Chondrocyte (in vitro differentiated cells): ENCODE data around the gene IRF1. TPM values are rescaled to one million over a fixed set of nuclear protein-coding genes. Genes with fewer than 3 reads are reported as not detected.
"Not testable (repeated sequence)": the region's sequence is repeated elsewhere in the genome, so short reads cannot be mapped to it uniquely, and the experiment has no call there.

Experiments
- DNase-seq: peaks from one replicate; pipeline ENCODE4 v3.0.0; 2021; ENCODE audit warnings: mixed read lengths, low spot score
- H3K27ac Mint-ChIP-seq: one replicate; pipeline ENCODE4 v1.8.0; 2021; ENCODE audit warnings: mild to moderate bottlenecking, moderate library complexity, mixed read lengths; ENCODE audit not compliant: unreplicated experiment
- H3K27me3 Mint-ChIP-seq: 2 replicates; pipeline ENCODE4 v1.8.0; 2021; ENCODE audit warnings: low read depth, mixed read lengths
- H3K36me3 Mint-ChIP-seq: 2 replicates; pipeline ENCODE4 v1.8.0; 2021; ENCODE audit warnings: low read depth, mixed read lengths
- H3K4me1 Mint-ChIP-seq: 2 replicates; pipeline ENCODE4 v1.8.0; 2021; ENCODE audit warnings: low read depth, mild to moderate bottlenecking, mixed read lengths
- H3K4me3 Mint-ChIP-seq: one replicate; pipeline ENCODE4 v1.8.0; 2021; ENCODE audit warnings: mild to moderate bottlenecking, moderate library complexity, mixed read lengths; ENCODE audit not compliant: unreplicated experiment
- H3K9me3 Mint-ChIP-seq: 2 replicates; pipeline ENCODE4 v1.8.0; 2021; ENCODE audit warnings: low read depth, mixed read lengths
- CTCF ChIP-seq: fragments of 200-600 bp; sonication (generic); IDR thresholded peaks from 2 replicates; pipeline ENCODE4 v1.5.0; 2021; ENCODE audit warnings: antibody characterized with exemption, mild to moderate bottlenecking, moderate library complexity
- total RNA-seq: library from RNA; stranded (reverse); gene quantifications from 3 replicates; pipeline ENCODE4 v1.2.1, GENCODE V29; 2021

The IRF1 gene
- total RNA-seq, 1 donor from 2014 or later: 16.3 TPM

GRCh38 chr5:132528021-132528420 is 37.4 kb upstream of the IRF1 start:
- H3K36me3 Mint-ChIP-seq: no peaks in the 10 kb centered on the region
- no peaks in the 10 kb centered on the region for H3K9me3 Mint-ChIP-seq
- no peak for TF ChIP-seq CTCF
- no peak overlapping the region for H3K4me3 Mint-ChIP-seq
- no peak for DNase-seq
- peaks cover 3% of the 10 kb centered on the region for H3K4me1 Mint-ChIP-seq
- peaks cover 17% of the 10 kb centered on the region for H3K27me3 Mint-ChIP-seq
- no peak overlapping the region for H3K27ac Mint-ChIP-seq

GRCh38 chr5:132526974-132527564 is 36.5 kb upstream of the IRF1 start:
- Mint-ChIP-seq H3K9me3 (no peaks in the 10 kb centered on the region), H3K36me3 (no peaks in the 10 kb centered on the region), H3K4me1 (peaks cover 3% of the 10 kb centered on the region), H3K27me3 (peaks cover 12% of the 10 kb centered on the region), H3K27ac (no peak overlapping the region), H3K4me3 (no peak overlapping the region)
- DNase-seq: no peak
- peak; percentile 47 for TF ChIP-seq CTCF

GRCh38 chr5:132526290-132526973 is 35.9 kb upstream of the IRF1 start:
- peak; percentile 98 for TF ChIP-seq CTCF
- H3K4me1 Mint-ChIP-seq: peaks cover 3% of the 10 kb centered on the region
- peak overlapping the region; percentile 54 for H3K4me3 Mint-ChIP-seq
- peaks cover 6% of the 10 kb centered on the region for H3K27me3 Mint-ChIP-seq
- H3K27ac Mint-ChIP-seq: no peak overlapping the region
- DNase-seq: no peak
- H3K36me3 Mint-ChIP-seq: no peaks in the 10 kb centered on the region
- H3K9me3 Mint-ChIP-seq: no peaks in the 10 kb centered on the region

- no peak for TF ChIP-seq CTCF
- peaks cover 3% of the 10 kb centered on the region for H3K4me1 Mint-ChIP-seq
- no peaks in the 10 kb centered on the region for H3K36me3 Mint-ChIP-seq
- no peak overlapping the region for H3K4me3 Mint-ChIP-seq
- H3K27me3 Mint-ChIP-seq: peaks cover 5% of the 10 kb centered on the region
- H3K27ac Mint-ChIP-seq: no peak overlapping the region
- H3K9me3 Mint-ChIP-seq: no peaks in the 10 kb centered on the region
- no peak for DNase-seq
Observed at GRCh38 chr5:132525299-132525724, 34.7 kb upstream of the IRF1 start.

- not testable (repeated sequence) for H3K27ac Mint-ChIP-seq, H3K4me3 Mint-ChIP-seq, DNase-seq, H3K27me3 Mint-ChIP-seq, H3K36me3 Mint-ChIP-seq, H3K4me1 Mint-ChIP-seq, H3K9me3 Mint-ChIP-seq
Observed at GRCh38 chr5:132524877-132525276, 34.3 kb upstream of the IRF1 start.

- H3K9me3 Mint-ChIP-seq, H3K4me3 Mint-ChIP-seq, H3K4me1 Mint-ChIP-seq, H3K36me3 Mint-ChIP-seq, H3K27me3 Mint-ChIP-seq, H3K27ac Mint-ChIP-seq, DNase-seq: not testable (repeated sequence)
Observed at GRCh38 chr5:132522067-132522466, 31.5 kb upstream of the IRF1 start.

- H3K27ac Mint-ChIP-seq, H3K4me3 Mint-ChIP-seq: not testable (repeated sequence)
Observed at GRCh38 chr5:132513618-132514336, 23.2 kb upstream of the IRF1 start.

More at GRCh38 chr5:132513618-132514336, 23.2 kb upstream of the IRF1 start:
- H3K9me3 Mint-ChIP-seq: peaks cover 27% of the 10 kb centered on the region
- not testable (repeated sequence) for H3K27me3 Mint-ChIP-seq, DNase-seq, H3K4me1 Mint-ChIP-seq
- H3K36me3 Mint-ChIP-seq: peaks cover 12% of the 10 kb centered on the region
